Stimulated activated CD8-positive, alpha-beta memory T cell treated with anti-CD3 and anti-CD28 coated beads, Interleukin-15, amount 100 ng/mL, for 1 hour (primary cell): ENCODE results near the gene BCAS3.

Experiments
- DNase-seq: peaks from one replicate; pipeline ENCODE4 v3.0.0-alpha.2; 2020; ENCODE audit warnings: low read depth

Gene BCAS3

DNA sequence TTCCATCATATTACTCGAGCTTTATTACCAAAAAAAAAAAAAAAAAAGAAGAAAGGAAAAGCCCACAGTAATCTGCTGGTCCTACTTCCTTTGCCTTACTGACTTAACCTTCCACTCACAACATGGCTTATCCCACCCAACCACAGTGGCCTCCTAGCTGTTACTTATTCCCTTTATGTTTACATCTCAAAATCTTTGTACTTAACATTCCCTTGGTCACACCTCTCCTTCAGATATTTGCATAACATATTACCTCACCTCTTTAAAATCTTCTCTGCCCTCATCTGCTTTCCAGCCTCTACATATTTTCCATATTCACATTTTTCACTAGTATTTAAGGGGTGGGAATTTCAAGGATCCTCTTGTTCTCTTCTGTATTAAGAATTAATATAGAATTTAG lies 395.0 kb downstream of the BCAS3 start:
- DNase-seq = no peak

DNA sequence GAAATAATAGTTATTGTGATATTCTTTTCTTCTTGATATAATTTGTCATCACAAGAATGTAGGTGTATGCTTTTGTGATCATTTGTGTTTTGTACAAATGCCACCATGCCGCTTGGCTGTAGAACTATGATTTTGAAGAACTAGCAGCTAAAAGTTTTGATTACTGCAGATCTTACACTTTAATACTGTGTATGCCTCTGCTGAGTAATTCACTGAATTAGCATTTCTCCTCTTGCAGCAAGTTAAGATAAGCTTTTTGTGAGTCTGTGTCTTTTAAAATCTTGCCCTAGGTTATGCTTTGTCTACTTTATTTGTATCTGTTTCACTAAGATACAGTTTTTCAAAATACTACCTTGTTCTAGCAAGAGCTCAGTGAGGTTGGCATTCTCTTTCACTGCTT lies 395.5 kb downstream of the BCAS3 start:
- DNase-seq = no peak

DNA sequence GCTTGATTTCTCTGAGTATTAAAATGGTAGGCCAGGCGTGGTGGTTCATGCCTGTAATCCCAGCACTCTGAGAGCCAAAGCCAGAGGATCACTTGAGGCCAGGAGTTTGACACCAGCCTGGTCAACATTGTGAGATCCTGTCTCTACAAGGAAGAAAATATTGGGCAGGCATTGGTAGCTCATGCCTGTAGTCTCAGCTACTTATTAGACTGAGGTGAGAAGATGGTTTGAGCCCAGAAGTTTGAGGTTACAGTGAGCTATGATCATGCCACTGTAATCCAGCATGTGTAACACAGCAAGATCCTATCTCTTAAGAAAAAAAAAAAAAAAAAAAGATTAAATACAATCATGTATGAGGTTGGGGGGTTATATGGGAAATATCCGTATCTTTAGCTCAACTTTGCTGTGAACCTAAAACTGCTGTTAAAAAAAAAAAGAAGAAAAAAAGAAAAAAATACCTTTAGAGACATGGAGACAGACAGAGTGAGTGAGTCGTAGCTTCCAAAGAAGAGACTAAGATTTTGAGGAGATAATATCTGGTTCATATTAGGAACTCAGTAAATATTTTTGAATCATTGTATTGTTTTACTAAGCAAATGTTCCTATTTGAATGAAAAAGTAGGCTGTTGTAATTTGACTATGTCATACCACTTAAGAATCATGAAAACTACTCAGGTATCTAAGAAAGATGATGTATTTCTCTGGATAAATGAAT lies 396.3 kb downstream of the BCAS3 start:
- DNase-seq = no peak

DNA sequence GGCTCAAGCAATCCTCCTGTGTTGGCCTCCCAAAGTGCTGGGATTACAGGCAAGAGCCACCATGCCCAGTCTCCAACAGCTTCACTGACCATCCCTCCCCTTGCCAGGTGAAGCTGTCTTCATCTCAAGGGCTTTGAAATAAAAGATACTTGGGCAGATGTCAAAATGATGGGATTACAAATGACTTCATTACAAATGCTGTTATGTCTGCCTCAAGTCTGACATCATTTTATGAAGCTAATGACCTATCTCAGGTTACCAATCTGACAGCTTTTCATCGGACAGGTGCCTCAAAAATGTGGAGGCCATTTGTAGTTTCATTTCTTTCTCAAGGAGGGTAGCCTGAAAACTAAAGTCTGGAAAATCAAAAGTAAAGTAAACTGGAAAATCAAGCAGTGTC lies 398.3 kb downstream of the BCAS3 start:
- DNase-seq = no peak

DNA sequence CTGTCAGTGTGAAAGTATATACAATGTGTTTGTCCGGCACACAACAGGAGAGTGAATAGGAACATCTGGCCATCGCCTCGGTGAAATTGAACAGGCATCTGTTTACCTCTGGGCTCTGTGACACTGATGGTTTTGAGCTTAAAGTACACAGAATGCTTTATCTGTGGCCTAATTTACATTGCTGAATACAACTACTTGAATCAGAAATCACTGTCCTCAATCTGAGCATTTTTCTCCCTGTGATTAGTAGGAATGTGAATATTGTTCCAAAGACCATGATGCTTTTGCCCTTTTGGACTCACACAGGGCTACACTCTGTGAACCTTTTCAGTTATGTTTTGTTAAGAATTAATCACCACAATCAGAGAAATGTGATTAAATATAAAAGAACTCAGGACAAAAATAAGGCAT lies 399.0 kb downstream of the BCAS3 start:
- no peak for DNase-seq

DNA sequence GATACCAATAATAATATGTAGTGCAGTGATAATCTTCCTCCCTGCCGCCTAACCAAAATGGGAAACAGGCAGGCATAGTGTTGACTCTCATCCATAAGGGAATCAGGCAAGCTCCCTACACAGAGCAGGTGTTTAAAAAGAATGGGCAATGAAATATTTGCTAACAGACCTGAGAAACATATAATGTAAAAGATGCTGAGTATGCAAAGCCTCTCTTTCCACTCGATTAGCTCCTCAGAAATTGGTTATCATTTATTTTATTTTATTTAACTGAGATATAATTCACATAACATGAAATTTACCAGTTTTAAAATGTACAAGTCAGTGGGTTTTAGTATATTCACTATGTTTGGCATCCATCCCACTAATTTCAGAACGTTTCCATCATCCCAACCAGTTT lies 404.3 kb downstream of the BCAS3 start:
- DNase-seq = no peak

DNA sequence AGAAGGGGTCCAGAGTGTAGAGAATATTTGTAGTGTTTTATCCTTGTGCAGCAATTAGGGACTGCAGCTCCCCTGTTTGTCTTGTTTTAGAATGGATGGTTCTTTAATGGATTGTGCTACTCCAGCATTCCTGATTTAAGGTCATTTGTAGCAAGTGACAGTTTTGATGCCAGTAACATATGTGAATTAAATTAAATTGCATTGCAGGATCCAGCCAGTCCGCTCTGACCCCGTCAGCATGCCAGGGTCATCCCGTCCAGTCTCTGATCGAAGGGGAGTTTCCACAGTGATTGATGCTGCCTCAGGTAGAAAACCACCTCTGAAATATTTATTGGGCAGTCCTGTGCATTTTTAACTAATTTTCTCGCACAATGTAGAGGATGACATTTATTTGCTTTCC lies 406.6 kb downstream of the BCAS3 start:
- DNase-seq = no peak

DNA sequence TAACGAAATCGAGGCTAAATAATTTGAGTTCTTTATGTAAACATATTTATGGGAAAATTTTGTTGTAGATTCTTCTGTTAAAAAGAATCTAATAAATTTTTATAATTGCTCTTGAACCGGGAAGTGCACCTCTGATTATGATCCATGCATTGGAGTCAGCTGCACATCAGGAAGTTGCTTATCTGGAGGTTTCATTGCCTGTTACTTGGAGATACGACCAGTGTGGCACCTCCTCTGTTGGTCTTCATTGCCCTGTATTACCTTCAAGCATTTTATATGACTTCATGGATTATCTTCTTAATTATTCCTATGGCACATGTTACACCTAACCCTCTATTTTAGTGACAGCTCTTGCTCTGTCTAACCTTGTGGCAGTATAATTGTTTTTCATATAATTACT lies 409.4 kb downstream of the BCAS3 start:
- DNase-seq = no peak

DNA sequence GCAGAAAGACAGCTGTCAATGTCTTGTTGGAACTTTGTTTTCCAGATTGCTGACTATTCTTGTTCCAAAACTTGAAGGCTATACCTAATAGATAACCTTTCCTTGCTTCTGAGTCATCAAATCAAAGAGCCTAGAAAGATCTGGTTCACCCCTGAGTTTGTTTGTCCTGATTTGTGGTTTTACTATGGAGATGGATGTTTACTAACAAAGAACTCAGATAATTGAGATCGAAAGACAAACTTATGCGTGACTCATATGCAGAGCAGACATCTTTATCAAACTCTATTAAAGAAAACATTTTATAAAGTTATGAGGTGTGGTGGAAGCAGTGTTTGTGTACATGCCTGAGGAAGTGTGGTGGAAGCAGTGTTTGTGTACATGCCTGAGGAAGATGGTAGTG lies 410.9 kb downstream of the BCAS3 start:
- no peak for DNase-seq

DNA sequence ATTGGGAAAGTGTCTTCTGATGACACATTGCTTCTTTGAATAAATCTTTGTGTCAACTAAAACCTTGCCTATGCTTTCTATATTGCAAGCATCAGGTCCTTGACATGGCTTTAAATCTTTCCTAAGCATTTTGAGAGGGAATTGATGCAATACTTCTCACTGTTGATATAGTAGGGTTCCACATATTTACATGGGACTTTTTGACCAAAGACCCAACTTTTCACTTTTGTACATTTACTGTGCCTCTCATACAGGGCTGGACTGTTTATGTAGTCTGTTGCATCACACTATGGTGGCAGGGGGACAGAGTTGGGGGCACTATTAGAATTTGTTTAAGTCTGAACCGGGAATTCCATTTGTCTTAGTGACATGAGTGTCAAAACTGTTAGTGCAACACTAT lies 413.4 kb downstream of the BCAS3 start:
- DNase-seq = no peak

DNA sequence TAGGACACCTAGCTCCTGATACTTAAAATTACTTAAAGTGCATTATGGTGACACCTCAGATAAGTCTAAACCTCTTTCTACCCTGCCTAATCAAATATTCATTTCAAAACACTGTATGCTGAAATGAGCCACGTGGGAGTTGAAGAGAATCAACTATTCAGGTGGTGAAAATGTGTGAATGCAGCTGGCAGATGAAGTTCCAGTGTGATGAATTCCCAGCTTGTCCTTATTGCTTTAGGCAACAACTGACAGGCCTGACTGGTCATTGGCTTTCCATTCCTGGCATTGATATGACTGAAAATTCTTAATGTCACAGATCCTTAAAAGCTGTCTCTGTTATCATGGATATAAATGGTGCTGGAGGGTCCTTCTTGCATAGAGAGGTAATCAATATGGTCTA lies 420.1 kb downstream of the BCAS3 start:
- DNase-seq = no peak

DNA sequence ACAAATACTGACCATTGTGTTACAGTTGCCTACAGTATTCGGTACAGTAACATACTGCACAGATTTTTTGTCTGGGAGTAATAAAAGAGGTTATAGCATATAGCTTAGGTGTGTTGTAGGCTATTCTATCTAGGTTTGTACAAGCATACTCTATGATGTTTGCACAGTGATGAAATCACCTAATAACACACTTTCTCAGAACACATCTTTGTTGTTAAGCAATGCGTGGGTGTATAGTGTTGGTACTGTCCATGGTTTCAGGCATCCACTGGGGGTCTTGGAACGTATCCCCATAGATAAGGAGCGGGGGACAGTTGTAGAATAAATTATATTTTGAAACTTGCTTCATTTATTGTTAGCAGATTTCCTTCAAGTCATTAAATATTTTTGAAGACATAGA lies 428.7 kb downstream of the BCAS3 start:
- DNase-seq = no peak

DNA sequence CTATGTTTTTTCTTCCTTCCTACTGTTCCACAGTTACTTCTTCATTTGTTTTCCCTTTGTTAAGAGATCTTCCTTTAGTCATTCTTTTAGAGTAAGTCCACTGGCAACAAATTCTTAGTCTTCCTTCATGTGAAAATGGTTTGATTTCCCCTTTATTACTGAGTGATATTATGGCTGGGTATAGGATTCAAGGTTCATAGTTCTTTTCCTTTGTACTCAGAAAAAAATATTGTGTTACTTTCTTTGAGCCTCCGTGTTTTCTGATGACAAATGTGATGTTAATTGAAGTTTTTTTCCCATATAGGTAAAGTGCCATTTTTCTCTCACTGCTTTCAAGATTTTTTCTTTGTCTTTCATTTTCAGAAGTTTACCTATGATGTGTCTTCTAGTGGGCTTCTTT lies 438.9 kb downstream of the BCAS3 start:
- DNase-seq = no peak

DNA sequence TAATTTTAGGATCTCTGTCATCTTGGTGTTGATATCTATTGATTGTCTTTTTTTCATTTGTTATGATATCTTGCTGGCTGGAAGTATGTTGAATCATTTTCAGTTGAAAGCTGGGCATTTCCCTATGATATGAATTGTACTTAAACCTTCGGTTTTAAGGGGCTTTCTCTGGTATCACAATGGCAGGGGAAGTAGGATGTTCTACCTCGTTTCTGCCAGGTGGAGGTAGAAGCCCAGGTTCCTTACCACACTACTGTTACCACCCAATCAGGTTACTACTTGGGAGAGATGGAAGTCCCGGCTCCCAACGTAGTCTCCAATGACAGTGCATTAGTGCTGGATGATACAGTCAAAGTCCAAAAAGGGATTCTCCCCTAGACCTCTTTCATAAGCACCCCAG lies 440.3 kb downstream of the BCAS3 start:
- no peak for DNase-seq

DNA sequence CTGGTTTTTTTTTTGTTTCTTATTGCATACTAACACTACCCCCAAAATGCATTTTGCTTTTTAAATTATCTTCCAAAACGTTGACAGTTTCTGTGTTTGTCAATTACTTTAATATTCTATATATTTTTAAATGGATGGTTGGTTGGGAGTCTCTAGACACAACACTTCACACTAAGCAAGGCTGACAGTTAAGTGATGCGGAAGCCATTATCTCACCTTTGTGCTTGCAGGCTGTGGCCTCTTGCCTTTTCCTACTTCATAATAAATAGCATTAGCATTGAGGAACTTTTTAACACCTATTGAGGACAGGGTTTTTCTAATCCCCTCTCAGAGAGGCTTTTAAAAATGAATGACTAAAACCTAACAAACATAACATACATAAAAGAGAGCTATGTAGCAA lies 441.2 kb downstream of the BCAS3 start:
- no peak for DNase-seq

DNA sequence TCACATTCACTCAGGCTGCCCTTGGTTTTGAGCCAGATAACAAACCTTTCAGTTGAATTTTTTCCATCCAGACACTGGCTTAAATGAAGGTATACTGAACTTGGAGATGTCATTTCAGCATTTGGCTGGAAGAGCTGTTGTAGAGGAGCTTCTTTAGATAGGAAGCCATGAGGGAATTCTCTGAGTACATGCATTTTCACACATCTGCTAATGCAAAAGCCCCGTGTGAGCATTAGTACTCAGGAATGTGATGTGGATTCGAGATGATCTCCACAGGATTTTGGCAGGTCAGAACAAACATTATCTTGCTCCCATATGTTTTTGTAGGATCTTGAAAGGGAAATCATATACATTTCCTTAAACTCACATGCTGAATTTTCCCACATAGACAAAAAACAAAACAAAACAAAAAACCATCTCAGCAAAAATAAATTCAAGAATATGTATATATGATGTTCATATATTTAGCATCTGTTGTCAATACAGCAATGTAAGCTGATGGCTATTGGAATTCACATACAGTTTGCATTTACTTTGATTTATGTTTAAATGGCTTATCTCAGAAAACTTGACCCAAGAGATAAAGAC lies 444.8 kb downstream of the BCAS3 start:
- no peak for DNase-seq

DNA sequence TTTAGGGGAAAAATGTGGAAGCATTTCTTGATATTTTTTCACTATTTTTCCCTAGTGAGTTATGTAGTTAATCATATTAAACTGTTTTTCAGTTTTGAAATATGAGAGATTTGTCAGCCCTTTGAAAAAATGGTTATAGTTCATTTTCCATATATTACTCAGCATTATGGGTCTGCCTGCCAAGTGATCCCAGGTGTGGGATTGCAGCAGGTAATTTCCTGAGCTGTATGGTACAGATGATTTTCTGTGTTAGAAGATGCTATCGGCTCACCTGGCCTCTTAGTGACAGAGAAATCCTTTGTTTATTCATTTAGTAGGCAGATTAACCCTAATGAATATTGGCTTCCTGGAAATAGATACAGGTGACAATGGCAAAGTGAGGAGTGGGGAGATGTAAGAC lies 446.9 kb downstream of the BCAS3 start:
- DNase-seq = no peak

DNA sequence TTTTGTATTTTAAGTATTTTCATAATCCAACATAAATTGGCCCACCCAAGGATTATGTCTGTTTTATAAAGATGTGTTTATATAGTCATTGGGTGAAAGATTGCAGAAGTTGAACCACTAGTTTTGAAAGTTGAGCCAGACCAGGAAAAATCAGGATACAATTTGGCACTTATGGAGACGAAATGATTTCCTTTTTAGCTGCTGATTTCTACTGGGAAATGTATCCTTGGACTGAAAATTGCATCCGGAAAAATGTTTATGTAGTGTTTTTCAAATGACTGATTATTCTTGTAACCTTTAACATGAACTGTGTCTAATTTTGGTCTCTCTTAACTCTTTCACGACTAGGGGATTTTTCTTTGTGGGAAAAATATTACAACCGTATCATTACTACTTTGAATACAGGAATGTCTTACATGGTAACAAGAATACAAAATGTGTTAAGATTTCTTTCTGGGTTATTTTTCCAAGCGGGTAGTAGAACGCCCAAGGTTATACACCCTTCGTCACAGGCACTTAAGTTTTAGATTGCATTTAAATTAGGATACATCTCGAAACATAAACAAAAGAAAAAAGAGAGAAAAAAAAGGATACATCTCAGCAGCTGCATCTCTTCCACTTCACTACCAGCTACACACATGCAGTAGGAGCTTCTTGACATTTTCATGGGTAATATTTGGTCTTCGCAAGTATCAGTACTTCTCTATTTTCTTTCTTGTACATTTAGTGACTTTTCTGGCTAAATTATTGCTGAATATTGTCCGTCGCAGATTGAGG lies 449.0 kb downstream of the BCAS3 start:
- DNase-seq = no peak

DNA sequence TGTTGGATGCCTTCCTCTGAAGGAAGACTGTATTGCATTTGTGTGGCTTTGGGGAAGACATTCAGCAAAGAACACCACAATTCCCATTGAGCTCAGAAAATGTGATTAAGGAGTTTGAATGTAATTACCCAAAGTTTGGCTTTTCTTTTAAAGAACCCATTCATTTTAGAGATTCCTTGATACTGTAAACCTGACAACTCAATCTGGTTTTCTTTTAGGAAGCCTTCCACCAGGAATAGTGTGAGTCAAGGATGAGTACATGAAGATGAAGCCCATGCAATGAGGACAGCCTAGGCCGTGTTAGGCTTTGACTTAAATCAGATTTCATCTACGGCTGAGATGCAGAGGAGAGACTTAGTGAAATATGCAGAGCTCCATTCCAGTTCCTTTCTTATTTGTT lies 450.3 kb downstream of the BCAS3 start:
- no peak for DNase-seq

DNA sequence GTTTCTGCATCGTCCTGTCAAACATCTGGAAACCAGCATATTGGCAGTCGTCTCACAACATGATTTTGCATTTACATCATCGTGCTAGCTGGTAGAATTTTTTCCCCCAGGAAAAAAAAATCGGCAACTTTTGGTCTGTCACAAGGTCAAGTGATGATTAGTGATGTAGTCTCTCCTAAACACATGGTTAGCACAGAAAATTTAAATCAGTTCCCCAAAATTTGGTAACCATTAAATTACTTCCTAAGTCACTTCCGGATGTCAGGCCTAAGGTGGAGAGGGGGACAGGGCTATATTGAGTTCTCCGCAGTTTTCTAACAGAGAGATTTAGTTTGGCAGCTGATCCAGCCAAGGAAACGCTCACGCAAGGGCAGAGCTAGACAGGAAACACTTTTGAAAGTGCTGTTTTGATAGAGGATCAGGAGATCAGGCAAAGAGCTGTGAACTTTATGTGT lies 451.0 kb downstream of the BCAS3 start:
- DNase-seq = no peak

DNA sequence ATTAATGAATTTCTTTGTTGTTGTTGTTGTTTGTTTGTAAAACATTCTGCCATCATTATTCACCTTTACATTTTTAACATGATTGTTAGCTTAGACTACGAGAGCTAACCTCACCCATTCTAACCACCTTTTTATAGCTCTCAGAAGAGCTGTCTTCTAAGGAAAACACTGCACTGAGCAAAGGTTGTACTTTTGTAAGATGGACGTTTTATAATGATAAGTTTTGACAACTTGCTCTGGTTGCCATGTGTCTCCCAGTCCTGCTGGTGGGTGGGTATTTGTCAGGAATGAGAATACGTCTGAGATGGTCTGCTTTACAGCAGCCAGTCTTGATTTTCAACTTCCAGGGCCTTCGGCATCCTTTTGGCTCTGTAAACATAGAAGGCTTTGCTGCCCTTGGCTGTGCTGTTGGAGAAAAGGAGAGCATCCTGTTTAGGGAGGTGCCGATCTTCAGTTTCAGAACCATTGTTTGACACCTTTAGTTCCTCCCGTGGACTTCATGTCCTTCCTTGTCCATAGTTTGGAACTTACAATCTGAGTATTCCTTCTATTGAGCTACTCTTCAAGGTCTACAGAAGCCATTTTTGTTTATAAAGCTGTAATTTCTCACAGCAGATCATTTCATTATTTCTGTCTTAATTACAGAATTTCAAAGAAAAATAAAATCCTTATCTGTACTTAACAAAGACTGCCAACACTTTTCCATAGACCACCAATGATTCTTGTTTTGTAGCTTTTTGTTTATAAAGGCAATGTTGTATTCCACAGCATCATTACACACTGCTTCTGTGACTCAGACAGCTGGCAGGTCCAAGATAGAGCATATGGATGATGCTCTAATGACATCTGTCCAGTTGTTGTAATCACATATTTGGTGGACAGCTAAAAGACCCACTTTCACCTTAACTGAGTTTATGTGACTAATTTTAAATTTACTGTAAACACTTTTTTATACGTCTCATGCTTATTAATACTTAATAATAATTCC lies 451.9 kb downstream of the BCAS3 start:
- no peak for DNase-seq

DNA sequence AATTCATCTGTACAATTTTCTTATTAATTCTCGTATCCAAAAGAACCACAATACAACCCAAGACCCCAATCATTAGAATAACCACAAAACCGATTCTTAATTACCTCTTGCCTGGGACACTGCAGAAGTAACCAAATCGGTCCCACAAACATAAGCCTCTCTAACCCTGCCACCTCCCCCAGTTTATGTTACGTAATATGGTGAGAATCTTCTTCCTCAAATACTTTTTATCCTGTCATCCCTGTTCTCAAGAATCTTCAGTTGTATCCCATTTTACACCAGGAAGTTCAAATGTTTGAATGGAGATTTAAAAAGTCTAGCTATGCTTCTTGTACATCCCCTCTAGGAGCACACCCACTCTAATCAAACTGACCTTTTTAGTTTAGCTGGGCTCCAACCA lies 452.7 kb downstream of the BCAS3 start:
- no peak for DNase-seq
